ENCODE measurements around the gene NEB.

The NEB gene

GRCh38 chr2:151632993-151633565, 101.2 kb downstream of the NEB start:
- H3K79me2 ChIP-seq (ENCODE audit: insufficient read depth, low read length) = no peaks in the 10 kb centered on the region
- H3K36me3 ChIP-seq (ENCODE audit: insufficient read depth, low read length) = no peaks in the 10 kb centered on the region
- H3K4me1 ChIP-seq (ENCODE audit: insufficient read depth, low read length, poor library complexity, severe bottlenecking) = peaks cover 14% of the 10 kb centered on the region
- peak overlapping the region; percentile 65 for H2AFZ ChIP-seq (ENCODE audit: low read length)
- H3K9me2 ChIP-seq (replicated peaks; ENCODE audit: low read depth, low read length) = no peaks in the 10 kb centered on the region
- no peak overlapping the region for H3K4me3 ChIP-seq (ENCODE audit: low read length, poor library complexity, severe bottlenecking)
- H3K9me3 ChIP-seq (ENCODE audit: insufficient read depth, low read depth, low read length) = no peaks in the 10 kb centered on the region
- H3K4me2 ChIP-seq (ENCODE audit: low read depth, low read length, poor library complexity, severe bottlenecking) = no peak overlapping the region
- H4K20me1 ChIP-seq (ENCODE audit: insufficient read depth, low read length, poor library complexity, severe bottlenecking) = no peaks in the 10 kb centered on the region
- H3F3A ChIP-seq (ENCODE audit: low read depth) = peaks cover 10% of the 10 kb centered on the region; the same call in 1 of the 2 replicates
- H3K9ac ChIP-seq (ENCODE audit: low read depth, low read length, poor library complexity, severe bottlenecking) = no peak overlapping the region
- TF ChIP-seq CTCF (conservative IDR thresholded peaks at IDR 0.05; ENCODE audit: low read length) (peak; percentile 68), EZH2phosphoT487 (IDR thresholded peaks at IDR 0.05; ENCODE audit: borderline replicate concordance) (no peak)
- H3K27me3 ChIP-seq (ENCODE audit: insufficient read depth, low read length, poor library complexity, severe bottlenecking) = no peaks in the 10 kb centered on the region

GRCh38 chr2:151630372-151630771, 103.9 kb downstream of the NEB start:
- H3K4me3 ChIP-seq (ENCODE audit: low read length, poor library complexity, severe bottlenecking) = no peak overlapping the region
- no peak overlapping the region for H3K9ac ChIP-seq (ENCODE audit: low read depth, low read length, poor library complexity, severe bottlenecking)
- H3K9me3 ChIP-seq (ENCODE audit: insufficient read depth, low read depth, low read length) = no peaks in the 10 kb centered on the region
- H4K20me1 ChIP-seq (ENCODE audit: insufficient read depth, low read length, poor library complexity, severe bottlenecking) = no peaks in the 10 kb centered on the region
- H3K4me1 ChIP-seq (ENCODE audit: insufficient read depth, low read length, poor library complexity, severe bottlenecking) = no peaks in the 10 kb centered on the region
- H3F3A ChIP-seq (ENCODE audit: low read depth) = no peaks in the 10 kb centered on the region
- no peaks in the 10 kb centered on the region for H3K27me3 ChIP-seq (ENCODE audit: insufficient read depth, low read length, poor library complexity, severe bottlenecking)
- H3K4me2 ChIP-seq (ENCODE audit: low read depth, low read length, poor library complexity, severe bottlenecking) = no peak overlapping the region
- H2AFZ ChIP-seq (ENCODE audit: low read length) = 0 out of 2 replicates have a peak overlapping the region, but pooled peaks have one; percentile 21
- TF ChIP-seq CTCF (conservative IDR thresholded peaks at IDR 0.05; ENCODE audit: low read length) (no peak), EZH2phosphoT487 (IDR thresholded peaks at IDR 0.05; ENCODE audit: borderline replicate concordance) (no peak)
- no peaks in the 10 kb centered on the region for H3K36me3 ChIP-seq (ENCODE audit: insufficient read depth, low read length)
- H3K79me2 ChIP-seq (ENCODE audit: insufficient read depth, low read length) = no peaks in the 10 kb centered on the region
- no peaks in the 10 kb centered on the region for H3K9me2 ChIP-seq (replicated peaks; ENCODE audit: low read depth, low read length)

GRCh38 chr2:151627353-151627752, 106.9 kb downstream of the NEB start:
- Histone ChIP-seq H3K4me2 (ENCODE audit: low read depth, low read length, poor library complexity, severe bottlenecking) (no peak overlapping the region), H3K4me1 (ENCODE audit: insufficient read depth, low read length, poor library complexity, severe bottlenecking) (no peaks in the 10 kb centered on the region), H3K9me3 (ENCODE audit: insufficient read depth, low read depth, low read length) (no peaks in the 10 kb centered on the region), H2AFZ (ENCODE audit: low read length) (no peak overlapping the region), H4K20me1 (ENCODE audit: insufficient read depth, low read length, poor library complexity, severe bottlenecking) (no peaks in the 10 kb centered on the region), H3K79me2 (ENCODE audit: insufficient read depth, low read length) (no peaks in the 10 kb centered on the region), H3K36me3 (ENCODE audit: insufficient read depth, low read length) (no peaks in the 10 kb centered on the region), H3K9me2 (replicated peaks; ENCODE audit: low read depth, low read length) (no peaks in the 10 kb centered on the region), H3K4me3 (ENCODE audit: low read length, poor library complexity, severe bottlenecking) (no peak overlapping the region), H3F3A (ENCODE audit: low read depth) (no peaks in the 10 kb centered on the region), H3K9ac (ENCODE audit: low read depth, low read length, poor library complexity, severe bottlenecking) (no peak overlapping the region), H3K27me3 (ENCODE audit: insufficient read depth, low read length, poor library complexity, severe bottlenecking) (no peaks in the 10 kb centered on the region)
- no peak for TF ChIP-seq CTCF (conservative IDR thresholded peaks at IDR 0.05; ENCODE audit: low read length)
- no peak for TF ChIP-seq EZH2phosphoT487 (IDR thresholded peaks at IDR 0.05; ENCODE audit: borderline replicate concordance)

Measured in Loucy (cell line).